ENCODE measurements around the gene TNNT2. TPM values are rescaled to one million over a fixed set of nuclear protein-coding genes. Genes with fewer than 3 reads are reported as not detected.

TNNT2 gene
- total and polyA plus RNA-seq, 2 donors (not counting 3 experiments of a cell fraction or from before 2014, with no cell fraction given): not detected

GRCh38 chr1:201327687-201328240 lies 49.7 kb downstream of the TNNT2 start:
- no peaks in the 10 kb centered on the region for H3K79me2 ChIP-seq (ENCODE audit: control insufficient read depth, insufficient read depth, low read length)
- H3K9me1 ChIP-seq (replicated peaks; ENCODE audit: control insufficient read depth, extremely low read depth, insufficient read depth, low read length): no peaks in the 10 kb centered on the region
- dilution Hi-C loops (cut with MboI; ENCODE audit: extremely low pct_ligation_motif_present, low sequenced_read_pairs) (no loop called here), intact Hi-C loops (cut with micrococcal nuclease) (no loop called here)
- no peak overlapping the region for H3K4me2 ChIP-seq (ENCODE audit: insufficient read depth, low read length)
- no peak overlapping the region for H2AFZ ChIP-seq (ENCODE audit: low read depth, low read length)
- FAIRE-seq (no peak), DNase-seq (ENCODE audit: low read depth, low spot score) (no peak)
- no peak overlapping the region for H3K9ac ChIP-seq (replicated peaks; ENCODE audit: extremely low read depth, insufficient read depth, low read length)
- no peaks in the 10 kb centered on the region for H3K9me3 ChIP-seq (replicated peaks; ENCODE audit: control insufficient read depth, insufficient read depth, low read length)
- BruUV-seq (replicated peaks): no TSS peak
- TF ChIP-seq CTCF (IDR thresholded peaks at IDR 0.05; ENCODE audit: extremely low read depth in 1 of 2, insufficient read depth in 1 of 2, low read depth in 1 of 2, low read length in 2 of 2): no peak
- no peak for TF ChIP-seq GATA2 (IDR thresholded peaks at IDR 0.05; ENCODE audit: insufficient read depth, insufficient read length, low read depth, low read length)
- no peak for TF ChIP-seq POLR2A (IDR thresholded peaks at IDR 0.05; ENCODE audit: low read depth, low read length)
- TF ChIP-seq POLR2AphosphoS5 (IDR thresholded peaks at IDR 0.05; ENCODE audit: insufficient read depth, low read depth, low read length): no peak
- TF ChIP-seq MYC (IDR thresholded peaks at IDR 0.05; ENCODE audit: low read depth, low read length): no peak
- TF ChIP-seq JUN (IDR thresholded peaks at IDR 0.05; ENCODE audit: borderline replicate concordance, insufficient read depth, insufficient read length, low read depth): no peak
- TF ChIP-seq FOS (IDR thresholded peaks at IDR 0.05; ENCODE audit: borderline replicate concordance, insufficient read depth, low read length): no peak
- TF ChIP-seq EZH2 (IDR thresholded peaks at IDR 0.05; ENCODE audit: borderline replicate concordance, low read depth, low read length, severe bottlenecking): no peak
- no peak for TF ChIP-seq MAX (IDR thresholded peaks at IDR 0.05; ENCODE audit: insufficient read depth, insufficient read length)
- H3K36me3 ChIP-seq (ENCODE audit: control insufficient read depth in 2 of 2, extremely low read depth in 1 of 2, insufficient read depth in 2 of 2, low read length in 2 of 2): no peaks in the 10 kb centered on the region
- peaks cover 0 to 5% of the 10 kb centered on the region in 2 experiments for H3K27me3 ChIP-seq (ENCODE audit: control insufficient read depth in 2 of 2, insufficient read depth in 2 of 2, low read length in 2 of 2)
- no peak overlapping the region for H3K27ac ChIP-seq (ENCODE audit: insufficient read depth, low read depth, low read length)
- no peaks in the 10 kb centered on the region for H3K4me1 ChIP-seq (ENCODE audit: control insufficient read depth, extremely low read depth, insufficient read depth, low read length)
- CTCF ChIA-PET: interaction anchor here (1.0 to 2.0 kb wide), 2 partner anchors 21 to 185 kb away, joined by 3 to 6 read pairs; no protein-coding TSS in a partner anchor
- POLR2A ChIA-PET: no interaction called here
- H4K20me1 ChIP-seq (replicated peaks; ENCODE audit: control insufficient read depth, extremely low read depth, insufficient read depth, low read length): no peaks in the 10 kb centered on the region
- H3K4me3 ChIP-seq (replicated peaks in 1 of 3; ENCODE audit: insufficient read depth in 1 of 3, low read depth in 1 of 3, low read length in 3 of 3): no peak overlapping the region

Measured in endothelial cell of umbilical vein (primary cell).